NCI-H187 treated with DMSO at 0.1 percent for 48 hours (cell line): ENCODE measurements around the gene TMEM59L.

ENCODE experiments used
- DNase-seq: peaks from one replicate; lab custom pipeline; 2025; lab: John Stamatoyannopoulos, UW

TMEM59L gene

GRCh38 chr19:18637673-18638630, 25.3 kb downstream of the TMEM59L start:
- no peak for DNase-seq

DNA sequence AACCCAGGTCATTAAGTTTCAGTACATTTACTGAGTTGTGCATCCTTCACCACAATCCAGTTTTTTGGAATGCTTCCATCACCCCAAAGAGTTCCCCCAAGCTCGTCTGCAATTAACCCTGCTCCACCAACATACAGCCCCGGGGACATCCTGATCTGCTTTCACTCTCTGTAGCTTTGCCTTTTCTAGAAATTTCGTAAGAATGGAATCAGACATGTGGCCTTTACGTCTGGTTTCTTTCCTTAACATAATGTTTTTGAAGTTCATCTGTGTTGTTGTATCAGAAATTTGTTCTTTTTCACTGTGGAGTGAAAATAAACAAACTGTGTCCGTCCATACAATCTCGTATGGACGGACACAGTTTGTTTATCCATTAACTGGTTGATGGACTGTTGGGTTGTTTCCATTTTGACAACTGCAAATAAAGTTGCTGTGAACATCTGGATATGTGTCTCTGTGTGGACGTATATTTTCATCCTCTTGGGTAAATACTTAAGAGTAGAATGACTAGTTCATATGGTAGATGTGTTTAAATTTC, 27.1 kb downstream of the TMEM59L start:
- DNase-seq, result no peak

DNA sequence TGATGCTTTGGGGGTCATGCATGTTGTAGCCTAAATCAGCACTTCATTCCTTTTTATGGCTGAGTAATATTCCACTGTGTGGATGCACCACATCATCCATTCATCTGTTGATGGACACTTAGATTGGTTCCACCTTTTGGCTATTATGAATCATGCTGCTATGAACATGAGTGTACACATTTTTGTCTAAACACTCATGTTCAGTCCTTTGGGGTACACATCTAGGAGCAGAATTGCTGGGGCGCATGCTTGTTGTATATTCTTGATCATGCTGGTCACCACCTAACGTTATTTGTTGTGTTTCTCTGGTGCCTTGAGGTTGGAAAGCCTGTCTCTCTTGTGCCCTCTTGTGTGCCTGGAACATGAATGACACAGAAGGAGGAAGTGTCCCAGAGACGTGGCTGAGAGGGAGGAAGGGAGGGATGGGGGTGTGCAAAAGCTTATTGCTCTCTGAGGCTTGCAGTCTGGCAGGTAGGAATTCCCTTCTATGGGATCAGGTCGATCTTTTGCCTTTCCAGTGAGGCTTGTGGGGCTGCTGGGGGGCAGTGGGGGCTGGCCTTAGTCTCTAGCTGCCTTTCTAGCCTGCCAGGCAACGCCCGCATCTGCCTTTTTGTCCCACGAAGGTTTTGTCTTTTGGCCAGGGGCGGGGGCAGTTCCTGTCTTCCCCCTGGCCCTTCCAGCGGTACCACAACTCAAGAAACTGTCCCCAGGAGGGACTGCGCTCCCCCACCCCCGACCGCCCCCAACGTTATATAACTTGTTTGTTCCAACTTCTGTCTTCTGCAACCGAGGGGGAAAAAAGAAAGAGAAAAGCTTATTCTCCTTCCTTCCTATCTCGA, 31.7 kb downstream of the TMEM59L start:
- no peak for DNase-seq

DNA sequence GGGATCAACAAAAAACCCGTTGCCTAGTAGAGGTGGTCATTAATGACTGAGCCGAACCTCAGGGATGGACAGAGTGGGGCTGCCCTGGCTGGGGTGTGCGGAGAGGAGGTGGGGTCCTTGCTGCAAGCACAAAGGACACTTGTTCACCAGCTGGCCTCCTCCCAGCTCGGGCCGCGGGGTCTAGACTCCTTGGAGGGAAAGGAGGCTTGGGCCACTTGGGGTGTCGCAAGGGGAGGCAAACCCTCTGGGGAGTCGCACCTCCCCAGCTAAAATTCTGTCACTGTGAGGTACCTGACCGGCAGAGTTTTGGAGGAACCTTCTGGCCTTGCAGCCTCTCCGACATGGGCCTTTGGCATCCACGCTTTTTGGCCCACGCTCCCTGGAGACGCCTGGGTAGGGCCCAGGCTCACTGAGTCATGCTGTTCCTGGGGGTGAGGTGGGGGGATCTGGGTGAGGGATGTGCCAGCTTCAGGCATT, 32.4 kb downstream of the TMEM59L start:
- no peak for DNase-seq

- no peak for DNase-seq
Observed at GRCh38 chr19:18646535-18647370, 34.1 kb downstream of the TMEM59L start.

DNA sequence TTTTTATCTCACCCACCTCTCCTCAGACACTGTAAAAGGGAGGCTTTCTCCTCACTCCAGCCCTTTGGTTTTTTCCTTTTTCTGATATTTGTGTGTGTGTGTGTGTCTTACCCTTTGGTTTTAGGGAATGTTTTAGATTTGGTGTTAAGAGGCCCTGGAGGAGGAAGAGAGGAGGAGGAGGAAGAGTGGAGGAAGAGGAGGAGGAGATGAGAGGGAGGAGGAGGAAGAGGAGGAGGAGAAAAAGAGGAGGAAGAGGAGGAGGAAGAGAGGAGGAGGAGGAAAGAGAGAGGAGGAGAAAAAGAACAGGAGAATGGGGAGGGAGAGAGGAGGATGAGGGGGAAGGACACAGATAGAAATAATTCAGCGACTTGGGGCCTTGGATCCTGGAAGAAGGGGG, 34.7 kb downstream of the TMEM59L start:
- no peak for DNase-seq

- no peak for DNase-seq
Observed at GRCh38 chr19:18647807-18648206, 35.1 kb downstream of the TMEM59L start.

DNA sequence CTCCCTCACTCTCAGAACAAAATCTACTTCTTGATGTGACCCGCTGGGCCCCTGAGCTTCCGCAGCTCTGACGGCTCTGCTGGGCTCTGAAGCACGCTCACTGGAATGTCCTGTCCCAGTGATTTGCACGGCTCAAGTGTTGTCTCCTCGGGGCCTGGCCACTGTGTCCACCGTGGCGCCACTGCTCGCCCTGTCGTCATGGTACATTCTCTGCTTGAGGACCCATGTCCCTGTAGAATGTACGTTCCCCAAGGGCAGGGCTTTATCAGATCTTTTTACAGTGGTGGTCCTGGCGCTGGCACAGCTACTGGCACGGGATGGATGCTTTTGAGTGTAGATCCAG, 36.3 kb downstream of the TMEM59L start:
- DNase-seq, result no peak

DNA sequence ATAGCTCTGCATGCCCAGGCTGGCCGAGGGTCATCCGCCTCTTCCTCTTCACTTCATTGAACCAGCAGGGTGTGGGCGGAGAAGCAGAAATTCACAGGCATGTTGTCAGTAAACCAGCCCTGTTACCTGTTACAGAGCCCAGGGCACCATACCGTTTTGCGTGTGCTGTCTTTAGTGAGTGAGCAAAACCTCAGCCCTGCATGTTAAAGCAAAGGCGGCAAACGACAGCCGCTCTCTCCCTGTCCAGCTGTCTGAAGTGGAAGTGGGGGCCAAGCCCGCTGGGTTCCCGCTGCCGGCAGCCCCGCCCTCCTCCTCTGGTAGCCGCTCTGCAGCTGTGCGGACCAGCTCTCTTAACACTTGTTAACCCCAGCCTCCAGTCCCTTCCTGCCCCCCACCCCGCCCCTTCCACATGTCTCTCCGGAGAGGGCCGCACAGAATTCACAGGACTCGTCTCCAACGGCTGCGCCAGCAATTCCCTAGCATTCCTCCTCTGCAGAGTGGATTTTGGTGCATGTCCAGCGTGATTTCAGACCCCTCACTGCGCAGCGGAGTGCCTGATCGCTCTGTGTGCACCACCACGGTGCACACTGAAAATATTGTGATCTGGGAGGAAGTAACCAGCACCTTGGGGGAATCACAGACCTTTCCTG, 36.8 kb downstream of the TMEM59L start:
- no peak for DNase-seq

GRCh38 chr19:18650021-18650390, 37.3 kb downstream of the TMEM59L start:
- no peak for DNase-seq

DNA sequence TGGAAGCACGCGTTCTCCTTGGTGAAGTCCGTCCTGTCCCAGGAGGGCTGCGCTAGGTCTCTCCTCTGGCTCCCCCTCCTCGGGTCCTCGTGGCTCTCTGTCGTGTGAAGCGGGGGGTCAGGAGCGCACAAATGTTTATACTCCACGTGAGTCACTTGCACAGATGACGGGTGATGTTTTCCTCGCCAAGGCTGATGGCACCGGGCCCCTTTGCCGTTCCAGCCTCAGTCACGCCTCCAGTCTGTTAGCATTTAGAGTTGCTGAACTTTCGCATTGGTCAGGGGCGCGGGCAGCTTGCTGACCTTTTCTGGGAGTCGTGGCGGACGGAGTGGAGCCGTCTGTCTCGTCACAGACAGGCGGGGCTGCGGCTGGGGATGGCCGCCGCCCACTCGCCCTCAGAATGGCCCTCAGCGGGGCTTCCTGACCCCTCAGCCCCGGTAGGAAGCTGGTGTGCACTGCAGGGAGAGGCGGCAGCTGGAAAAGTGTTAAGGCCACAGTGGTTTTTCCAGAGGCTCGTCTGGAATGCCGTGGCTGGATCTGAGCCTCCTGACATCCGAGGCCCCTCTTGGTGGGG, 37.9 kb downstream of the TMEM59L start:
- DNase-seq, result no peak

- DNase-seq, result no peak
Observed at GRCh38 chr19:18651300-18651699, 38.6 kb downstream of the TMEM59L start.

- no peak for DNase-seq
Observed at GRCh38 chr19:18651733-18652132, 39.1 kb downstream of the TMEM59L start.

GRCh38 chr19:18653853-18654252, 41.2 kb downstream of the TMEM59L start:
- no peak for DNase-seq

DNA sequence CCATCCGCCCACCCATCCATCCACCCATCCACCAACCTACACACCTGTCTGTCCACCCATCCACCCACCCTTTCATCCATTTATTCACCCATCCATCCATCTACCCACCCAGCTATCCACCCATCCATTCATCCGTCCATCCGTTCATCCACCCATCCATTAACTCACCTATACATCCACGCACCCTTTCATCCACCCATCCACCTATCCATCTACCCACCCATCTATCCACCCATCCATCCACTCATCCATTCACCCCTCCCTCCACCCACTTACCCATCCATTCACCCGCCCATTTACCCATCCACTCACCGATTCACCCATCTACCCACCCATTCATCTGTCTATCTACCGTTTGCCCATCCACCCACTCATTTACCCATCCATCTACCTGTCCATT, 41.8 kb downstream of the TMEM59L start:
- no peak for DNase-seq

GRCh38 chr19:18655173-18655844, 42.6 kb downstream of the TMEM59L start:
- no peak for DNase-seq

DNA sequence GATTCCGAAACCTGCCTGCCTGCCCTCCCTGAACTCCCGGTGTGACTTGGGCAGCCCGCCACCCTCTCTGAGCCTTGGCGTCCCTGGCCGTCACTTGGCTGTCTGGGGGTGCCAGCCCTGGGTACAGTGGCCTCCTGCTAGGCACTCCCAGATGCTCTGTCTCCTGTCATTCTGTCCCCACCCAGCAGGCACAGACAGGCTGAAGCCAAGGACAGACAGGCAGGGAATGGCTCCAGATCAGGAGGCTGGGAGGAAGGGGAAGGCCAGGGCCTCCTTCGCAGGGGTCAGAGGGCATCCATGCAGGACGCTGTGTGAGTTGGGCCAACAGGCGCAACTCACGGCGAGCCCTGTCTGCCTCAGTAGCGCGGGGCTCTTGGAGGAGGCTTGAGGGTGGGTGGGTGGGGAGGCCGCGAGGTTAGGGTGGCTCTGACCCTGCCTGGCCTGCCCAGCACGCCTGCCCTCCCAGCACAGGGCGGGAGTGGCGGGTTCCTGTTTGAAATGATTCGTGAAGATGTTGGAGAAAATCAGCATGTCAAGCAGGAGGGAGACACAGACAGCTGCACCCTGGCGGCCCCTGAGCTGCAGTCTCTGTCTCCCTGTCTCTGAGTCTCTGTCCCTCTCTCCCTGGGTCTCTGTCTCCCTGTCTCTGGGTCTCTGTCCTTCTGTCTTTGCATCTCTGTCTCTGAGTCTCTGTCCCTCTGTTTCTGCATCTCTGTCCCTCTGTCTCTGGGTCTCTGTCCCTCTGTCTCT, 43.8 kb downstream of the TMEM59L start:
- DNase-seq, result no peak

DNA sequence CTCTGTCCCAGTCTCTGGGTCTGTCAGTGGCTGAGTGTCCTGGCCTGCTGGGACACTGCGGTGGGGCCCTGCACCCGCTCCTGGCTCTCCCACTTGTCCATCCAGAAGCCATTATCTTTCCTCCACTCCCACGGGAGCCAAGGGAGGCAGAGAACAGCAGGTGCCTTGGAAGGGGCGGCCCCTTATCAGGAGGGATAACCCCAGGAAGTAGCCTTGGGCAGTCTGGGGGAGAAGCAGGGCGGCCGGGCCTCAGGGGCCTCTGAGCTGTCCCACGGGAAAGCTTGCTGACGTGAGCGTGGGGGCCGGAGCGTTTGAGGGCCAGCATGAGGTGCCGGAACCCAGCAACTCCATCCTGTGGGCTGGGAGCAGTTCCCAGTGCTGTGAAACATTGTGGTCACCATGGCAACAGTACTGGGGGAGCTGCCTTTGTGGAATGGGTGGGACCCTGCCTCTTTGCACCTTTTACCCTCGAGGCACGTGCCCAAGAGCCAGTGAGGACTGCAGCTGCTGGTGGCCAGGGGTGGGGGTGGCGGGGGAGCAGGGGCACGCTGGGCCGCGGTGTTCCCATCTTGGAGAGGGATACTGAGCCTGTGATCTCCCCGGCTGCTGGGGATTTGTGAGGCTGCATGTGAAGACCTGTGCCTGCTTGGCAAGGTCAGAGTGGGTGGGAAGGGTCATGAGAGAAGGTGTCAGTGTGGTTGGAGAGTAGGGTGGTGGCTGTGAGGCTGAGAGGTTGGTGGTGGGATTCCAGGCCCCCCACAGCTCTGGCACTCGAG, 45.1 kb downstream of the TMEM59L start:
- DNase-seq, result no peak

- no peak for DNase-seq
Observed at GRCh38 chr19:18658366-18658855, 45.7 kb downstream of the TMEM59L start.
